ENCODE measurements around the gene CLEC4G.
"Not testable (repeated sequence)": the region's sequence is repeated elsewhere in the genome, so short reads cannot be mapped to it uniquely, and the experiment has no call there.

CLEC4G gene

DNA sequence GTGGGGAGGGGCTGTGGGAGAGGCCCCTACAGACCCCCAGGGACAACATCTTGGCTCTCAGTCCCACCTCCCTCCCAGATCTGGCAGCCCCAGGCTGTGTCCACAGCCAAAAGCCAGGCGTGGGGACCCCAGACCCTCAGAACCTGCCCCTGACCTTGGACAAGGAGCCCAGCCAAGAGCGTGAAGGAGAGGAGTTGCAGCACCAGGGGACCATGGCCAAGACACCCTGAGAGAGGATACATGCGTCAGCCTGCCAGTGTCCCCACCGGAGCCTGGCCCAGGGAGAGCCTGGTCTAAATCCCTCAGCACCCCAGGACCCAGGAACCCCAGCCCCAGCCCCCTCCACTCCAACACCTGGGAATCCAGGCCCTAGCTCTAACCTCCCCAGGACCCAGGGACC lies 14.4 kb upstream of the CLEC4G start:
- not testable (repeated sequence) for DNase-seq

DNA sequence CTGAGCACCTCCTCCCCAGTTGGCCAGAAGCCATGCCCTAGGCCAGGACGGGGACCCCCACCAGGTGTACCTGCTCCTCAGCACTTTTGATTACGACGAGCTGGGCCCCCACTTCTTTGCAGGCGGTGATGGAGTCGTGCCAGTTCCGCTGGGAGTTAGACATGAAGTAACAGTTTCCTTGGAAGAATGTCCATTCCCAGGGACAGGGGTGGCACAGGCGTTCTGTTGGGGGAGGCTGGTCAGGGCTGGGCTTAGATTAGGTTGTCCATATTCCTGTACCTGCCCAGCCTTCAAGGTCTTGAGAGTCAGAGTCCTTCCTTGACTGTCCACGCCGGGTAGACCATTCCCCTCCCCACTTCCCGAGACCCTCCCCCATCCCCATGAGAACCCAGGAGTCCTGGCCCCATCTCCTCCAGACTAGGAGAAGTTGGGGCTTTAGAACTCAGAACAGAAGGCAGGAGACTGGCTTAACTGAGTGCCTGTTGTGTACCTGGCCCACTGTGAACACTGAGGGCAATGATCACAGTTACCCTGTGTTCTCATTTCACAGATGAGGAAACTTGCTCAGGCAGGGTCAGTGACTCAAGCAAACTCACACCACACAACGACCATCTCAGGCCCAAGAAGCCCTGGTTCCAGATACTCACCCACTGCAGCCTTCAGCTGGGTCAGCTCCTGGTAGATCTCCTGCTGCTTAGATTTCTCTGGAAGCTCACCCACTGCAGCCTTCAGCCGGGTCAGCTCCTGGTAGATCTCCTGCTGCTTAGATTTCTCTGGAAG lies 13.2 kb upstream of the CLEC4G start:
- no peak for DNase-seq

DNA sequence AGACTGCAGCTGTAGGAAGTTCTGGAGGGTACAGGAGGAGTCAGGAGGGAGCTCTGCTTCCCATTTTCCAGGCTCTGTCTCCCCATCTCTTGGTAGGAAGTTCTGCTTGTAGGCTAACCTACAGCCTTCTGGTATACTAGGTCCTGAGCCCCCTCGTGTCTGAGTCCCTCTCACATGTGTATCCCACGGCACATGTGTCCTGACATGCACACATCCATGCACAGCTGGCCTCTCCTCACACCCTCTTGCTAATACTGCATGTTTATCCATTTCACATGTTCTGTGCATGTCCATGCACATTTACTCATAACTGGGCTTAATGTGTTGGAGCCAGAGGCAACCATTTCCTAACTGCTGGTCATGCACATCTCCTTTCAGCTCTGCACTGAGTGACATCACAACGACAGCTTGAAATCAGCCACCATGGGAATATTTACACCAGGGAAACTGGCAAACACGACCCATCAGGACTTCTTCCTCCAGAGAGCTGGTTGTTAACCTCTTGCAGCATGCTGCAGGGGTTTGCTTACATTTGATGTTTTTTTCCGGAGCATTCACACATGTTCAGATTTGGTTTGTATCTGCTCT lies 12.4 kb upstream of the CLEC4G start:
- DNase-seq, result no peak

DNA sequence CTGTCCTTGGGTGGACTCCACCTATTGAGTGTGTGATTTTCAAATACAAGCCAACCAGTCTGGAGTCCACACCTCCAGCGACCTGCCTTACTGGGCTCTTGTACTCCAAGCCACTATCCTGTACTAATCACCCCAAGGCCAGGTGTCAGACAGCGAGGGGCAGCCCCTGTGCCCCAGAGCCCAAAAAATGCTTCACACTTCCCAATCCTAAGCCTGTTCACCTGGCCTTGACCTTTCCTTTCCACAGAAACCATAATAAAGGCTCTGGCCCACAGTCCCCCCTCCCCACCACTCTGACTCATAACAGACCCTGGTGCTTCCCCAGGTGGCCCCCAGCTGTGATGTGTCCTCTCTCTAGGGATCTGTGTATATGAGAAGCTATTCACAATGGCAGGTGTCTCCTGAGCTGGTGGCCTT lies 11.5 kb upstream of the CLEC4G start:
- no peak for DNase-seq

DNA sequence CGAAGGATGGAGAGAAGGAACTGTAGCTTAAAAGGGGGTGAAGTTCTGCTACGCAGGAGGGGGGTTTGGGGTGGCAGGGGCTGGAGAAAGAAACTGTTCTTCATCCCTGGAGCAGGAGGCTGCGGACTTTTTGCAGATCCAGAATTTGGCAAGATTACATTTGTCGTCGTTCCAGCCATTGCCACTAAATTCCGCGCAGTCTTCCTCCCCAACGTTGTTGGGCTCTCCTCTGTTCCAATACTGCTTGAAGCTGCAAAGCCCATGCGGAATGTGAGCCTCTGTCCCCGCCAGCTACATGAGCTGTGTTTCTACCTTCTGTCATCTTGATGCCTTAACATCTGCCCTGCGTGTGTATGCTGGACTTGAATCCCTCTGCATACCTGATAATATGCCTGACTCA lies 11.1 kb upstream of the CLEC4G start:
- DNase-seq, result no peak

DNA sequence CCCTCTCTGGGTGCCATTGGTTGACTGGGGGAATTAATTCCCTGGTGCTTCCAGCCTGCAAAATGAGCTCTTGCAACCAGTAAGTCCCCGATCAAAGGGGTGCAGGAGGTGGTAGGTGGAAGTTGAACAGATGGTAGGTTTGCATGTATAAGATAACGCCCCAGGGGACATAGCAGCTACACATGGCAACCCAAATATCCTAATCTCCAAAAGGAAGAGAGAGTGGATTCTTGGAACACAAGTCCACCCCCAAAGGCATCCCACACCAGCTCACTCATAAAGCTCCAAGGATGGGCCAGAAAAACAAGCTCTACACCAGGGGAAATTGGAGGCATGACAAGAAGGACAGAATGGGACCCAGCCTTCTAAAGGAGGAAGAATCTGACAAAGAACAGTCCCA lies 10.7 kb upstream of the CLEC4G start:
- DNase-seq, result no peak

DNA sequence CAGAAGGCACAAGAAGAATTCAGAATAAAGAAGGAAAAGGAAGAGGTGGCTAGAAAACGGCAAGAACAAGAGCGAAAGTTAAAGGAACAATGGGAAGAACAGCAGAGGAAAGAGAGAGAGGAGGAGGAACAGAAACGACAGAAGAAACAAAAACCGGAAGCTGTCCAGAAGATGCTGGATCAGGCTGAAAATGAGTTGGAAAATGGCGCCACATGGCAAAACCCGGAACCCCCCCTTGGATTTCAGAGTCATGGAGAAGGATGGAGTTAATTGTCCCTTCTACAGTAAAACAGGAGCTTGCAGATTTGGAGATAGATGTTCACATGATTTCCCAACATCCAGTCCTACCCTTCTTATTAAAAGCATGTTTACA lies 8.8 kb upstream of the CLEC4G start:
- no peak for DNase-seq

DNA sequence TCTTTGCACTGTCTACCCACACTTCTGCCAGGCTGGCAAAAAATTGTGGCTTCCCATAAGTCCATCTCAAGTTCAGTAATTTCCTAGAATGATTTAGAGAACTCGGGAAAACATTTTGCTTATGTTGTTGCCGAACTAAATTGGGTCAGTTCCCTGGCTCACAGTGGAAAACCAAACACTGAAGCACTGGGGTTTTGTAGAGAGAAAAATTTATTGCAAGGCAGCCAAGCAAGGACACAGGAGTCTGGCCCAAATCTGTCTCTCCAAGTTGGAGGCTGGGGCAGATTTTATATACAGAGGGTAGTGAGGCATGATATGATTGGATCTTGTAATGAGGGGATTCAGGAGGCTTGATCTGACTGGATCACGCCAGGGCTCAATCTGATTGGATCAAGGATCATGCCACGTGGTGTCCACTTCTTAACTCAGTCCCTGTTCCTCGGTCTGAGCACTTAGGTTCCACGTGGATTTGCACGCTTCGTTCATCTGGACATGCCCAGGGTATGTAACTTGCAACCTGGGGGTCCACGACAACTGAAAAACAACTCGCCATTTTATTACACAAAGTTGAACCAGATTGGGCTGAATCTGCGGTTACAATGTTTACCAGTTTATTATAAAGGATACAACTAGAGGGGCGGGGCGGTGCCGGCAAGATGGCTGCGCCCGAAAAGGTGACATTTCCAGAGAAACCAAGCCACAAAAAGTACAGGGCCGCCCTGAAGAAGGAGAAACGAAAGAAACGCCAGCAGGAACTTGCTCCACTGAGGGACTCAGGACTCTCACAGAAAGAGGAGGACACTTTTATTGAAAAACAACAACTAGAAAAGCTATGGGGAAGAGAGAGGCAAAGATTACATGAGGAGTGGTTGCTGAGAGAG lies 8.1 kb upstream of the CLEC4G start:
- no peak for DNase-seq

DNA sequence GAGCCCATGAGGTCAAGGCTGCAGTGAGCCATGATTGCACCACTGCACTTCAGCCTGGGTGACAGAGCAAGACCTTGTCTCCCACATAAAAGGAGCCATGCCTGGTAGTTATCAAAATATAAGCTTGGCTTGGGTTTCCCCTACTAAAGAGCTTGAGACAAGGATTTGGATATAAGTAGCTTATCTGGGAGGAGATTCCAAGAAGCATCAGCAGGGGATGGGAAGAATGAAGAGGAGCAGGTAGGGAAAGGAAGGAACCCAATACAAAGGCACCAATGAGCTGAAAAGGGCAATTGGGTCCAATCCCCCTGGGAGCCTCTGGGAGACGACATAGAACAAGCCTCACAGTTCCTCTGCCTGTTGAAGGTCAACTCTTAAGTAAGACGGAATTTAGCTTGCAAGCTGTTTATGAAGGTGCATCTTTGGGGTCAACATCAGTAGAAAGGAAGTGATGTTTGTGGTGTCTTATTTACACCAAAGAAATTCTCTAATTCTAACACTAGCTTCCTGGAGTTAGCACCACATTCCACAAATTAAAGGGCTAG lies 7.4 kb upstream of the CLEC4G start:
- DNase-seq, result no peak

DNA sequence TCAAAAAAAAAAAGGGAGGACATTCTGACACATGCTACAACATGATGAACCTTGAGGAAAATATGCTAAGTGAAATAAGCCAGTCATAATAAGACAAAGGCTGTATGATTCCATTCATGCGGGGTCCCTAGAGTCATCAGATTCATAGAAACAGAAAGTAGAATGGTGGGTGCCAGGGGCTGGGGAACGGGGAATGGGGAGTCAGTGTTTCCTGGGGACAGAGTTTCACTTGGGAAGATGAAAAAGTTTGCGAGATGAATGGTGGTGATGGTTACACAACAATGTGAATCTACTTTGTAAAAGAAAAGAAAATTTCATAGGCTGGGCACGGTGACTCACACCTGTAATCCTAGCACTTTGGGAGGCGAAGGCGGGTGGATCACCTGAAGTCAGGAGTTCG lies 6.1 kb upstream of the CLEC4G start:
- DNase-seq, result peak in 1 of 5 experiments; percentile 28

DNA sequence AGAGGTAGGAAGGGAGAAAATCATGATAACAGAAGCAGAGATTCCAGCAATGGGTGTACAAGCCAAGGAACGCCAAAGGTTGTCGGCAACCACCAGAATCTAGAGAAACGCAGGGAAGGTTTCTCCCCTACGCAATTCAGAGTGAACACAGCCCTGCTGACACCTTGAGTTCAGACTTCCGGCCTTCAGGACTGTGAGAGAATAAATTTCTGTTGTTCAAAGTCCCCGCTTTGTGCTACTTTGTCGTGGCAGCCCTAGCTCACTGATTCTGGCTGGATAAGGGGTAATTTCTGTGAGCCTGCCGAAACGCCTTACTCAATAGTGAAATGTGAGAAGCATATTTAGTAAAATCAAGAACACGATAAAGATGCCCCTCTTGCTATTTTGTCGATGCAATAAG lies 5.3 kb upstream of the CLEC4G start:
- no peak for DNase-seq

DNA sequence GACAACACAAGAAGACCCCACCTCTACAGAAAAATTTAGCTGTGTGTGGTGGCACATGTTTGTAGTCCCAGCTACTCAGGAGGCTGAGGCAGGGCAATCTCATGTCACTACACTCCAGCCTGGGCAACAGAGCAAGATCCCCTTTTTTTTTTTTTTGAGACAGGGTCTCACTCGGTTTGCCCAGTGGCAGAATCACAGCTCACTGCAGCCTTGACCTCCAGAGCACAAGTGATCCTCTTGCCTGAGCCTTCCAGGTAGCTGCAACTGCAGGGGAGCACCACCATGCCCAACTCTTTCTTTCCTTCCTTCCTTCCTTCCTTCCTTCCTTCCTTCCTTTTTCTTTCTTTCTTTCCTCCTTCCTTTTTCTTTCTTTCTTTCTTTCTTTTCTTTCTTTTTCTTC lies 4.2 kb upstream of the CLEC4G start:
- no peak for DNase-seq

DNA sequence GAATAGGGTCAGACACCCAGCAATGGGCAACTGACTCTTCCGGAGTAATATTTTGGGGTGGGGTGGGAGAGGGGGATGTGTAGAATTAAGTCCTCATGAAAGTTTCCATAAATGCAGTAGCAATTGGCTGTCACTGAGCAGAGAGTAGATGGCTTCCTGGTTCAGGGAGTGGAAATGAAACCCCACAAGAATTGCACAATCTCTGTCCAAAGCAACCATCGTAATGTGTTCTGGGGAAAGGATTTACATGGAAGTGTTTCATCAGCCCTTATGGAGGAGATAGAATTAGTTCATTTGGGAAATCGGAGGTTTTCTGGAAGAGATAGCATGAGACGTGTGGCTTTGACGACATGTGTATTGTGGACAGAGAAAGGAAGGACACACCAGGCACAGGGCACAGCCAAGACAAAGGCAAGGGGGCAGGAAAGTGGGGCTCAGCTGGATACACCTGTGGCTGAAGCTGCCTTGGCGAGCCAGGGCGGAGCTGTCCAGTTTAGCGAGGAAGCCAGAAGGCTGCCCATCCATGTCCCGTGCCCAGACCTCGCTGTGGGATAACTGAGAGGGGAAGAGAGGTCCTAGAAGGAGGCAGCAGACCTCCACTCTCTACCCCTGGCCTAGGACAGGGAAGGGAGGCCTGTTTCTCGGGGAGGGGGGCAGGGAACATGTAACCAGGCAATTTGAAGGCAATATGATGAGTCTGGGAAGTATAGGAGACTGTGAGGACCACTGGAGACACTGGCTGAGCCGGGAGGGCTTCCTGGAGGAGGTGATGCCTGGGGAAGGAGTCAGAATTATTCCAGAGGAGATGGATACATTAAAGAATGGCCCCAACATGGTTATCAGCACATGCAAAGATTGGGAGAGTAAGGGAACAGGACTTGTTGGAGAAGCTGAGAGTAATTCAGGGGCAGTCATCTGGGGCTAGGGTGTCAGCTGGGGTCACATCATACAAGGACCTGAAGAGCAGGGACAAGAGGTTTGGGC lies 2.6 kb upstream of the CLEC4G start:
- DNase-seq, result no peak

DNA sequence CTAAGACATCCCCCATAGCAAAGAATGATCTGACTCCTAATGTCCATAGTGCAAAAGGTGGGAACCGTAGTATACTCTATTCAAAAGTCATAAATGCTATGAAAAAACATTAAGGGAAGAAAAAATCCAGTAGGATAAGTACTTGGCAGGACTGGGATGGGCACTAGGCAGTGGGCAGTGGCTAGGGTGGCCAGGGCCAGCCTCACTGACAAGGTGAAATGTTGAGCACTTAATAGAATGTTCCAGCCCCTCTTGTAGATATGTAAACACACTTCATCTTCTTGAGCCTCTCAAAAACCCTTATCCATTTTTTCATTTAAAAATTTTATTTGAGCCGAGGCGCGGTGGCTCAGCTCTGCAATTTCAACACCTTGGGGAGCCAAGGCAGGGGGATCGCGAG lies 1.5 kb upstream of the CLEC4G start:
- no peak for DNase-seq

DNA sequence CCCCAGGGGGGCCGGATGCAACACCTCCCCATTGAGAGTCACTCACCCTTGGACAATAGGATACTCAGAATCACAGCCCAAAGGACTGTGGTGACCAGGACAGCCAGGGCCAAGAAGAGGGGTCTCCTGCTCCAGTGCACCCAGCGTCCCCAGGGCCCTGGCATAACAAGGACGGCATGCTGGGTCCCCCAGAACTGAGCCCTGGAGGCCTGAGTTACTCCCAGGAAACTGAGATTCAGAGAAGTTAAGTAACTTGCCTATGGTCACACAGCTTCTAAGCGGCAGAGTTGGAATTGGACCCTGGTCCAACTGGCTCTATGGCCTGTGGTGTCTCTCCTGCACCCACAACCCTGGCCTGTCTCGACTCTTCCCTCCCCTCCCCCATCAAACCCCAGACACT lies 295 bp downstream of the CLEC4G start:
- no peak for DNase-seq

DNA sequence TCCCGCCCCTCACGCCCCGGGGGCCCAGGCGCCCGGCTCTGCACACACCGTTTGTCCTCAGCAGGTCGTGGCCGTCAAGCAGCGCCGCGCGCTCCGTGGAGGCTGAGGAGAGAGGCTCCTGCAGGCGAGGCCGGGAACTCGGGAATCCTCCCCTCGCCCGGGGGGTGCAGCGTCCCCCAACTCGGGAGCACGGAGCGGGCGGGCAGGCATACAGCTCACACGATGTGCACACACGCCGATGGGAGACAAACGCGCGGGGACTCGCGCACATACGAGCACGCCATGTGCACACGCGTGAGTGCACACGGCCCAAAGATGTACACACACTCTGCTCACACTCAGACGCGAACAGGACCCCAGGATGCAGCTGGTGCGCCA lies 703 bp downstream of the CLEC4G start:
- no peak for DNase-seq

DNA sequence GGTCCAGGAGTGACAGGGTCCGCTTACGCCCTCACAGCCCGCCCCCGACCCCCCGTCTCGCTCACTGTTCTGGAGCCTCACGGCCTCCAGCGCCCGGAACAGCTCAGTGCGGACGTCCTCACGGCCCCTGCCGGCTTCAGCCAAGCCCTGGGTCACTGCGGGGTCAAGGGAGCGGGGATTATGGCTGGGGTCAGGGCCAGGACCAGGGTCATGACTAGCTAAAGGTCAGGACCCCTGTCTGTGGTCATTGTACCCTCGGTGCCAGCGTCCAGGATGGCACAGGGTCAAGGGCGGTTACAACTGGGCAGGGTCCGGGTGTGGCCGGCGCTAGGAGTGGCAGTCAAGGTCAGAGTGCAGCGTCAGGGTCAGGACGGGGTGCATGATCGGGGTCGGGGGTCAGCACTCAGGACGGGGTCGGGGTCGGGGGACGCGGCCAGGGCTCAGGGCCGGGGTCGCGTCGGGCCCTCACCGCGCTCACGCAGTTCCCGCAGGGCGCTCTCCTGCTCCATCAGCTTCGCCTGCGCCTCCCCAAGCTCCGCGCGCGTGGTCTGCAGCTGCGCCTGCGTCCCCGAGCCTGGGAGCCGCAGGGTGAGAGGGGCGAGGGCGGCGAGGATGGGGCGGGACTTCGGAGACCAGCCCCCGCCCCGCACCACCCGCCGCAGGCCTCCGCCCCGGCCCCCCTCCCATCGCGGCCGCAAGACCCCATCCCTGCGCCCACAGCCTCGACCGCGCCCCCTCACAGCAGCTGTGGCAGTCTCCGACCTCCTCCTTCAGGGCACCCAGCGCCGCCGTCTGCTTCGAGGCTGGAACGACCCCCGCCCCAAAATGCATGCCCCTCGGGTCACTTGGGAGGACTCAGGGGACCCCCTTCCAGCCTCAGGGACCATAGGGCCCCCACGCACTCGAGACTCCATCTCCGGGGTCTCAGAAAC lies 1.4 kb downstream of the CLEC4G start:
- no peak for DNase-seq

DNA sequence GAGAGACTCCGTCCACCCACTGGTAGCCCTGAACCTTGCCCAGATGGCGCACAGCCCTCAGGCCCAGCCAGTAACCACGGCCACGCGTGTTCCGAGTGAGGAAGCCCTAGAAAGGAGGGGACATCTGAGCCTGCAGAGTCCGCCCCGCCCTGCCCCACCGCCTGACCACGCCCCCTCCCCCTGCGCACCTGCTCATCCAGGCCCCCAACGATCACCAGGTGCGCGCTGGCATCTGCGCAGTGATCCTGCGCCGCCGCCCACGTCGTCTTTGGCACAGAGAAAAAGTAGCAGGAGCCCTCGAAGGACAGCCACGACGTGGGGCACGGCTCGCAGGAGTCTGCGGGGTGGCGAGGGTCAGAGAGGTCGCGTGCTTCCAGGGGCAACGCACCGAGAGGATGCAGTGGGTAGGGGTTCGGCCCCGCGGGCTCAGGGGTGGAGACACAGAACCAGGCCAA lies 2.1 kb downstream of the CLEC4G start:
- no peak for DNase-seq

DNA sequence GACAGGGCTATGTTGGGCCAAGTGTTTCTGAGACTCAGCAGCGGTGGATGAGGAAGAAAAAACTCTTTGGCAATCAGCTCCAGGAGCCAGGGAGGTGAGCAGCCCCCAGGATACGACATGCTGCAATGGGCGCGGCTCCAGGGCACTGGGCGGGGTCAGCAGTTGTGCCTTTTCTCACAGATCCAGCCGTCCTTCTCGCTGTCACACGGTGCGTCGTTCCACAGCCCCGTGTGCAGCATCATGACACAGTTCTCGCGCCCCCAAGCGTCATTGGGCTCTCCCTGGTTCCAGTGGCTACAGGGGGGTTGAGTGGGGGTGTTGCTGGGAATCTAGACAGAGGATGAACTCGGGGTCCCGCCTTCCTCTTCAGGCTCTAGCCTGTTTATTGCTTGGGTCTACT lies 2.7 kb downstream of the CLEC4G start:
- DNase-seq, result no peak

DNA sequence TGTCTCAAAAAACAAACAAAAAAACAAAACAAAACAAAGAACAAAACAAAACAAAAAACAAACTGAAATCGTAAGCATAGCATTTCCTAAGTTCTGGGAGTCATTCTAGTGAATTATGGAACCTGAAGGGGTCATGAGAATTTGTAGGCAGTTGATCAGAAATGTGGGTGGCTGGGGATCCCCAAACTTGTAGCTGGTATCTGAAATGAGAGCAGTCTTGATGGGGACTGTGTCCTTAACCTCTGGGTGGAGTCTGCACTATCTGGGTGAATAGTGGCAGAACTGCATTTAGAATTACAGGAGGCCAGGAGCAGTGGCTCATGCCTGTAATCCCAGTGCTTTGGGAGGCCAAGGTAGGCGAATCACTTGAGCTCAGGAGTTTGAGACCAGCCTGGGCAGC lies 6.1 kb downstream of the CLEC4G start:
- DNase-seq, result no peak

DNA sequence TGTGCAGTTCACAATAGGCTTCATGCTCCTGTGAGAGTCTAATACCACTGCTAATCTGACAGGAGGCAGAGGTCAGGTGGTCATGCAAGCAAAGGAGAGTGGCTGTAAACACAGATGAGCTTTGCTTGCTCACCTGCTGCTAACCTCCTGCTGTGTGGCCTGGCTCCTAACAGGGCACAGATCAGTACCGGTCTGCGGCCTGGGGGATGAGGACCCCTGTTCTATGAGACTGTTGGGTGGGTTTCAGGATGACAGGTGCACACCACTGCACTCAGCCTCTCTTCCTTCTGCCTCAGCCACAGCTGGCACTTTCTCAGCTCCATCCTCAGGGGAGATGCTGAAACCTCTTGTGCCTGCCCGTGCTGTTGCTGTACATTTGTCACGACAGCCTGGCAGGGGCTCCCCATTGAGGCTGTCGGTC lies 9.7 kb downstream of the CLEC4G start:
- no peak for DNase-seq
